Lower lobe of right lung (tissue), 2 donors: ENCODE data around the gene SLC25A15. TPM values are rescaled to one million over a fixed set of nuclear protein-coding genes. Genes with fewer than 3 reads are reported as not detected.

Experiments
- ATAC-seq, 2 donors: fragments of 200-7000 bp; cut with Tn5 transposase; one replicate each; pipeline ENCODE4 v1.9.1; 2020 to 2022; ENCODE audit warnings: mild to moderate bottlenecking in 2 of 2, moderate library complexity in 2 of 2
- DNase-seq: peaks from one replicate; pipeline ENCODE4 v3.0.0-alpha.2; 2020
- H3K27ac ChIP-seq: fragments of 200-600 bp; one replicate; pipeline ENCODE4 v1.8.0; 2022
- H3K27me3 ChIP-seq: fragments of 200-600 bp; one replicate; pipeline ENCODE4 v1.8.0; 2022; ENCODE audit warnings: low read depth
- H3K36me3 ChIP-seq: fragments of 200-600 bp; one replicate; pipeline ENCODE4 v1.8.0; 2022; ENCODE audit warnings: mild to moderate bottlenecking
- H3K4me1 ChIP-seq: fragments of 200-600 bp; one replicate; pipeline ENCODE4 v1.8.0; 2022
- H3K4me3 ChIP-seq: fragments of 200-600 bp; one replicate; pipeline ENCODE4 v1.8.0; 2022; ENCODE audit warnings: mild to moderate bottlenecking
- H3K9me3 ChIP-seq: fragments of 200-600 bp; one replicate; pipeline ENCODE4 v1.8.0; 2022
- CTCF ChIP-seq: fragments of 200-600 bp; IDR thresholded peaks from one replicate; pipeline ENCODE4 v1.8.0; 2022; ENCODE audit warnings: antibody characterized with exemption, mild to moderate bottlenecking
- intact Hi-C: fragments of 100-400 bp; cut with DNase I; formaldehyde crosslinking; loops from one replicate; pipeline ENCODE4 v1.11.0; 2022
- long read RNA-seq: library from polyadenylated mRNA; unstranded; transcript quantifications from one replicate; pipeline ENCODE4 v2.0.0, GENCODE V29; 2021
- total RNA-seq: library from RNA; stranded (reverse); fragmentation: NEBNext Ultra II Directional; extraction: Animal tissue kit (Norgen Biotek cat#: 25700); gene quantifications from one replicate; pipeline ENCODE4 v1.2.1, GENCODE V29; 2021
- donor health status: DM: no; HTN: yes; CAD: no; lungs with severe emphysema.

Gene SLC25A15
- 3.3 TPM for total RNA-seq
- long read RNA-seq, partial matches to known transcripts: 0 of 6 reads
- long read RNA-seq, other reads (novel, unspliced or antisense): 2 of 6 reads

GRCh38 chr13:40789275-40790153, at the start of gene SLC25A15:
Gene SLC25A15, plus strand, starts transcription at chr13:40789611. Its CDS starts 3,616 bp downstream, at chr13:40793227.
- H3K4me3 ChIP-seq: peak within 1 kb of the TSS; percentile 64
- ATAC-seq (peak; percentile 97 to 98), DNase-seq (peak; percentile 90)
- H3K36me3 ChIP-seq: no peaks in the 10 kb centered on the region
- no peaks in the 10 kb centered on the region for H3K27me3 ChIP-seq
- intact Hi-C loops: no loop called here
- H3K4me1 ChIP-seq: peaks cover 6% of the 10 kb centered on the region
- no peaks in the 10 kb centered on the region for H3K9me3 ChIP-seq
- TF ChIP-seq CTCF: peak; percentile 42
- H3K27ac ChIP-seq: peak within 1 kb of the TSS; percentile 84

GRCh38 chr13:40749327-40749726, 40.1 kb upstream of the SLC25A15 start:
- peaks cover 63% of the 10 kb centered on the region for H3K36me3 ChIP-seq
- intact Hi-C loops: no loop called here

GRCh38 chr13:40755082-40755700, 34.2 kb upstream of the SLC25A15 start:
- H3K27ac ChIP-seq: no peak overlapping the region

More at GRCh38 chr13:40749327-40749726, 40.1 kb upstream of the SLC25A15 start:
- no peaks in the 10 kb centered on the region for H3K4me1 ChIP-seq
- TF ChIP-seq CTCF: no peak
- H3K27me3 ChIP-seq: no peaks in the 10 kb centered on the region
- H3K9me3 ChIP-seq: no peaks in the 10 kb centered on the region
- no peak for DNase-seq
- H3K27ac ChIP-seq: no peak overlapping the region
- no peak overlapping the region for H3K4me3 ChIP-seq
- ATAC-seq: no peak

GRCh38 chr13:40756042-40756441, 33.4 kb upstream of the SLC25A15 start:
- Histone ChIP-seq H3K4me3 (no peak overlapping the region), H3K36me3 (peaks cover 87% of the 10 kb centered on the region), H3K9me3 (no peaks in the 10 kb centered on the region), H3K4me1 (no peaks in the 10 kb centered on the region), H3K27ac (no peak overlapping the region), H3K27me3 (no peaks in the 10 kb centered on the region)
- ATAC-seq (no peak), DNase-seq (no peak)
- intact Hi-C loops: no loop called here
- no peak for TF ChIP-seq CTCF

More at GRCh38 chr13:40755082-40755700, 34.2 kb upstream of the SLC25A15 start:
- no peaks in the 10 kb centered on the region for H3K27me3 ChIP-seq
- TF ChIP-seq CTCF: no peak
- intact Hi-C loops: no loop called here
- no peak overlapping the region for H3K4me3 ChIP-seq
- DNase-seq (no peak), ATAC-seq (no peak)
- no peaks in the 10 kb centered on the region for H3K9me3 ChIP-seq
- H3K36me3 ChIP-seq: peaks cover 80% of the 10 kb centered on the region
- no peaks in the 10 kb centered on the region for H3K4me1 ChIP-seq

GRCh38 chr13:40758811-40759210, 30.6 kb upstream of the SLC25A15 start:
- Histone ChIP-seq H3K27me3 (no peaks in the 10 kb centered on the region), H3K9me3 (no peaks in the 10 kb centered on the region), H3K36me3 (peaks cover 70% of the 10 kb centered on the region), H3K4me3 (no peak overlapping the region), H3K27ac (no peak overlapping the region), H3K4me1 (no peaks in the 10 kb centered on the region)
- intact Hi-C loops: no loop called here
- DNase-seq (no peak), ATAC-seq (no peak)
- TF ChIP-seq CTCF: no peak
